Stimulated activated CD8-positive, alpha-beta memory T cell treated with anti-CD3 and anti-CD28 coated beads, Interleukin-2, amount 100 ng/mL, for 48 hours (primary cell): ENCODE measurements around the gene MTMR11.
"Not testable (repeated sequence)": the region's sequence is repeated elsewhere in the genome, so short reads cannot be mapped to it uniquely, and the experiment has no call there.

Experiments used
- DNase-seq, 2 donors: peaks; one replicate each; pipeline ENCODE4 v3.0.0-alpha.2; 2020; ENCODE audit warnings: low read depth in 2 of 2

The MTMR11 gene, protein sequence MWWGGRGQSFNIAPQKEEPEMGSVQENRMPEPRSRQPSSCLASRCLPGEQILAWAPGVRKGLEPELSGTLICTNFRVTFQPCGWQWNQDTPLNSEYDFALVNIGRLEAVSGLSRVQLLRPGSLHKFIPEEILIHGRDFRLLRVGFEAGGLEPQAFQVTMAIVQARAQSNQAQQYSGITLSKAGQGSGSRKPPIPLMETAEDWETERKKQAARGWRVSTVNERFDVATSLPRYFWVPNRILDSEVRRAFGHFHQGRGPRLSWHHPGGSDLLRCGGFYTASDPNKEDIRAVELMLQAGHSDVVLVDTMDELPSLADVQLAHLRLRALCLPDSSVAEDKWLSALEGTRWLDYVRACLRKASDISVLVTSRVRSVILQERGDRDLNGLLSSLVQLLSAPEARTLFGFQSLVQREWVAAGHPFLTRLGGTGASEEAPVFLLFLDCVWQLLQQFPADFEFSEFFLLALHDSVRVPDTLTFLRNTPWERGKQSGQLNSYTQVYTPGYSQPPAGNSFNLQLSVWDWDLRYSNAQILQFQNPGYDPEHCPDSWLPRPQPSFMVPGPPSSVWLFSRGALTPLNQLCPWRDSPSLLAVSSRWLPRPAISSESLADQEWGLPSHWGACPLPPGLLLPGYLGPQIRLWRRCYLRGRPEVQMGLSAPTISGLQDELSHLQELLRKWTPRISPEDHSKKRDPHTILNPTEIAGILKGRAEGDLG

DNA sequence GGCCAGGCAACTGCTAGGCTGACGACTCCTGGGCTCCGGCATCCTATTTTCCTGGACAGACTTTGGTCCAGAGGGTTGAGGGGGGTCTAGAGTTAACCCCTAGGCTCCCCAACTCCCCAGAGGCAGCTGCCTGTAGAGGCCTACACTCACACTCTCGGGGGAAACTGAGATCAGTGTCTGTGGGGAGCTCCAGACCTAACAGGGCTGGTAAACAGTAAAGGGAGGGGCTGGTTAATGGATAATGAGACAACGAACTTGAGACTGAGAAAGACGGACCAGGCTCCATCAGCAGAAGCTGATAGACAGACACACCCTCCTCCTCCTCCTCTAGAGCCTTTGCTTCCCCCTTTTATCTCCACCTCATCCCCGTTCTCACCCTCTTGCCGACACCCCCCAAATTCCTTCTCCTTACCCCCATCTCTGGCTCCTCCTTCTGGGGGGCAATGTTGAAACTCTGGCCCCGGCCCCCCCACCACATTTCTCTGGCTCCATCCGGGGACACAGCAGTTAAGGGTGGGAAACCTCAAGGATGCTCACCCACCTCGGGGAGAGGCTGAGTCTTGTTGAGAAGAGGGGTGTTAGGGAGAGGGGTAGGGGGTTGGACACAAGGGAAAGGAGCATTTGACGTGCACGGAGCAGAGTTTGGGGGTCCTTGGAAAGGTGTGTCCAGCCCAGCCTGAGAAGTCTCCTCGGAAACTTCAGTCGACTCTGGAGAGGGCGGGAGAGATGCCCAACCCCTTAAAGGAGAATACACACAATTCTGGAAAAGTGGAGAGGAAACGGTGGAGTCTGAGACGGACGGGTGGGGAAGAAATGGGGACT lies at the start of gene MTMR11:
MTMR11 (minus strand) TSS at position 710 of the 822 bp plus-strand sequence; CDS start at position 478, 232 bp downstream.
- no peak for DNase-seq

DNA sequence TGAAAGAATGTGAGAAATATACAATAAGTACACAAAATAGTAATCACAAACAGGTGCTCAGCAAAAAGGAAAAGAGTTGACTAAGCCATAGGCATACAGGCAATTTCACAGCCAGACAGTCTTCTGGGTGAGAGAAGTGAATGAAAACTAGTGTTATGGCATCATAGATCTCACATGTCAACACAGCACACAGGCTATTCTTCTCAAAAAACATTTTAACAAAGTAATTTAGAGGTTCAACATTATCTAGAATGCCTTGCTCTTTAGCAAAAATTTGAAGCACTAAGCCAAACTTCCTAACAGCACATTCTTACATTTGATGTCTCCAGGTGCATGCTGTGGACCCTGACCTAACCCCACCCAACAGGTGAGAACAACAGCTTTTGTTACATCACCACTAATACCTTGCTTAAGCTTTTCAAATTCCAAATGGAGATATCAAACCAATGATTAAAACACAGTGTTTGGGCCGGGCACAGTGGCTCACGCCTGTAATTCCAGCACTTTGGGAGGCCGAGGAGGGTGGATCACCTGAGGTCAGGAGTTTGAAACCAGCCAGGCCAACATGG lies 43.4 kb upstream of the MTMR11 start:
- no peak for DNase-seq

DNA sequence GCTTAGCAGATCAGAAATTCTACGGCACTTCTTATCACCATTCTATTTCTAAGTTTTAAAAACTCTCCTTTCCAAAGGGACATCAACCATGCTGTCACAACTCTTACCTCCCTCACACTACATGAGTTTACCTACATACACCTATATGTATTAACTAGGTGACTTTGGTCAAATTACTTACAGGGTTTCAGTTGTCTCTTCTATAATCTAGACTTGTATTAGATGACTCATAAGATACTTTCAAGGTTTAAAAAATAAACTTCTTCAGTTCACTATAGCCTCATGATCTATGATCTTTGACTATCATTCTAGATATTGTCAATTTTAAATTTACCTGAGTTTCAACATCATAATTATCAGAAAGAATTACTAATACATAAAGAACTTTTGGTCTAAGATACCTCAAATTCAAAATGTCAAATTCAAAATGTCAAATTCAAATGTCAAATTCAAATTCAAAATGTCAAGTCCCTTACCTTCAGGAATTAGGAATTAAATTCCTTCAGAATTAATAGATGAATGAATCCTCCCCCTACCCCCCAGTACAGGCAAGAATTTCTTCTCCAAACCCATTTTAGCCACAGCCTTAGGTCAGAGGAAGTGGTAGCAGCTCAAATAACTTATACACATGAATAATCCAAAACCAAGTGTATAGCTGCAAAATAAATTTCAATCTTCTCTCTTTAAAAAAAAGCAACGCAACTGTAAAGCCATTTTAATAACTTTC lies 42.7 kb upstream of the MTMR11 start:
- no peak for DNase-seq

DNA sequence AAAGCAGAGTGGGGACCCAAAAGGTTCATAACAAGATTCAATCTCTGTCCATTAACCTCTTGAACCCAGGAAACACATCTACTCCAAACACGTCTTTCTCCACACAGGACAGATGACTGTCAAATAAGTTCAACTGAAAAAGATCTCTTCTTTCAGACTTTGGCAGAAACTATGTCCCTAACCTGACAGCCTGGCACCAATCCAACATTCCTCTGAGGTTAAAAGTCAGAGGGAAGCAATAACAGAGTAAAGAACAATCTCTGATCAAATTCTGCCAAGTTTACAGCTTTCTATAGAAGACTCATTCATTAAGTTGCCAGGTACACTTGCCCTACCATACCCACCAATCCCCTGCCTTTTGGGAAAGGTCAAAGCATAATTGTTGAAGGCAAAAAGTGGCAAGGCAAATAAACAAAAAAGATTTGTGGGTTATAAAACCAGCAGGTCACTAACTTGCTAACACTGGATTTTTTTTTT lies 41.9 kb upstream of the MTMR11 start:
- no peak for DNase-seq

DNA sequence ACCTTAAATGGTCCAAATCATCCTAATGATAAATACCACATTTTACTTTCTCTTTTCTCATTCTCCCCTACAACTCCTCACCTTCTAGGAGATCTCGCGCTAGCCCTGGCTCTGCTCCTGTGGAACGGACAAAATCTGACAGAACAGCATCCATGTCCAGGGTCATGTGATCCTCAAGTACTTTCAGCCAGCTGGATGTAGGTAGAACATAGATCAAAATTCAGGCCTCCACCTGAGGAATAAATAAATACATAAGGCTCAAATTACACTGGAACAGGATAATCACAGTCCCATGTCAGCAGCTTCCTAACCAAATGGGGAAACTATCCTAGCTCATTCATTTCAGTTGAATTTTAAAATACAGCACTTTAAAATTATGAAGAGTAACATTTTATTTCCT lies 40.7 kb upstream of the MTMR11 start:
- no peak for DNase-seq

DNA sequence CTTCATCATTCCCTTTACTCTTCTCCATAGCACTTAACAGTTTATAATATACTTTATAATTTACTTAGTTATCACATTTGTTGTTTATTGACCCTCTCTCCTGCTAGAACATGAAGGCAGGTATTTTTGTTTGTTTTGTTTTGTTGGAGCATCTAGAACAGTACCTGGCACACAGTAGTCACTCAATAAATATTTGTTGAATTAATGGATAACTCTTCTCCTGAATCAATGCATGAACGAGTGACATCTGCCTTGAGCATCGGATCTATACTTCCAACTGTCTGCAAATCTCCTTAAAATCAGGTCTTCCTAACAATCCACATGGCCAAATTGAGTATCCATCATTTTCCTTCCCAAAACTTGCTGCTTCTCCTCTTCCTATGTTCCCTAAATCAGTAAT lies 35.9 kb upstream of the MTMR11 start:
- DNase-seq = no peak

DNA sequence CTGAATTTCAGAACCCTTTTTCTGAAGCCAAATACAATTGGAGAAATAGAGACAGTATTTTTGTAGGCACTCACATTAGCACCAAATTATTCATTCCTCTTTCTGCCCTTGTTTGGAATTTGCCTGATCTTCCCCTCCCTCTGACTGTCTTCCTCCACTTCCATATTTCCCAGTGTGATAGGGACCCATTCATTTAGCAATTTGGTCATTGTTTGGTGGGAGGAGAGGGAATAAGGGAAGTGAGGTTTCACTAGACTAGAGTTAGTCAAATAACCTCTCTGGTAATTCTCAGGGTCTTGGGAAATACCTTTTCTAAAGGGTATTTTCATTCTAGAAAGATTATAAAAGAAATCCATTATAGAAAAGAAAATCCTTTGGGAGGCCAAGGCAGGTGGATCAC lies 31.0 kb upstream of the MTMR11 start:
- no peak for DNase-seq

DNA sequence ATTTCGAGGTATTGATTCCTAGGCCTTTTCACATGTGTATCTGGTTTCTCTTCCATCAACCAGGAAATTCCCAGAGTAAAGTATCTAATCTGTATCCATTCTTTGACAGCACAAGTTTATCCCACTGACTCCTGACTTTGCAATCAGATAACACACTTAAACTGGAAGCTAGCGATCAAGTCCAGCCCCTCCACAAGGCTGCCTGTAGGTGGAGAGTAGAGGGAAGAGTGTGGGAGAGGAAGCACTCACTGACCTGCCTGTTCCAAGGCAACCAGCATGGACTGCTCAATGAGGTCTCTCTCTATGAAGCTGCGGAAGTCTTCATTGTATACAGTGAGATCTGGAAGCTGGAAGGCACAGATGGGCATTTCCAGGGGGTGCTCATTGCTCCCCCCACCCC lies 30.4 kb upstream of the MTMR11 start:
- no peak for DNase-seq

DNA sequence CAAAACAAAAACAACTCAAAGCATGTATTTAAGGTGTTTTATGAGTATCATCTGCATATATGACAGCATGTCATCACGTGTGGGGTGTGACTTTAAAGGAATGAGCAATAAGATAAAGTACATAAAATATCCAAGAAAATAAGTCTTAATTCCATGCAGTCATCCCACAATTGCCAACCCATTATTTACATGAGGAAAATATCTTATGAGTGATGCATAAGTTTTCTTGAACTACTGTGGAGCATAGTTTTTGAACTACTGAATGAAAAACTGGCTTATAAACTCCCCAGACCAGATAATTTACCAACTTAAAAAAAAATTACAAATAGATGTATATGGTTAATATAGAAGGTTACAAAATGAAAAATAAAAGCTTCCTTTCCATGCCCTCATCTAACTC lies 29.7 kb upstream of the MTMR11 start:
- no peak for DNase-seq

DNA sequence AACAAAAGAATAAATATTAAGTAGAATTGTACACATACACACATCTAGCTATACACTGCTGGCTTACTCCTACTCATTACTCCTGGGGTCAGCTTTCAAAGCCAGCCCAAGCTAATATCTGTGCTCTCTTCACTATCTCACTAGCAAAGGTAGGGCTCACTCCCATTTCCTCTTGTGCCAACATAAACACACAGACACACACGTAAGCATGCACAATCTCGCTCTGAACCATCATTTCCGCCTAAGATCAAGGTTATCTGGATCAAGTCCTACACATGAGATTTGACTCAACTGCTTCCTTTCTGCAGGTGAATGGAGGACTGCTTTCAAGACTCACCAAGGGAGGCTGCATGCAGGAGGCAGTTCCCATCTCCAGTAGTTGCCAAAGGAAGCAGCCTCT lies 28.8 kb upstream of the MTMR11 start:
- no peak for DNase-seq

DNA sequence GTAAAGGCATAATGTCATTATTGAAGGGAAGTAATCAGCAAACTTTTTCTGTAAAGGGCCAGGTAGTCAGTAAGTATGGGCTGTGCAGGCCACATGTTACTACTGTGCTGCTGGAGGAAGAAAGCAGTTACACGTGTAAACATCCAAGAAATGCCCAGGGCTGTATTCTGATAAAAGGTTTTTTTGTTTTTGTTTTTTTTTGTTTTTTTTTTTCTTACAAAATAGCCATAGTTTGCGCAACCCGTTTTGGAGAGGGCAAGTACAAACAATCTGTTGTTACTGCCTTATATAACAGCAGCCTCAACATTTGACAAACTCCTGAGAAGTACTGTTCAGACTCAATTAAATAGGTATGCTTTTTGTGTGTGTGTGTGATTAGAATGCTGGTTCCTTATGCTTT lies 26.7 kb upstream of the MTMR11 start:
- no peak for DNase-seq

DNA sequence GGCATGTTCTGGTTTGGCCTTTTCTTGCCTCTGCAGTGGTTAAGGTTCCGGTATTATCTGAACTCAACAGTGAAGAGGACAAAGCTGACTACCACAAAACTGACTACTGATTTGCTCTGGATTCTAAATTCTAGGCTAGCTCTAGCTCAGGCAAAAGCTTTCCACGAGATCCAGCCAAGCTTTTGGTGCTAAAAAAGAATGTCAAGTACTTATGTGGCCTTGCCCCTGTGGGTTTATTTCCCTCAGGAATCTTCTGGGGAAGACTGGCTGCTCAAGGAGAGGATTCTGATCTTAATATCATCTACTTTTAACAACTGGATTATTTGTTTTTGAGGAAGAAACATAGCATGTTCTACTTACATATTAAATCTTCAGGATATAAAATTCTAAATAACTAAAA lies 26.1 kb upstream of the MTMR11 start:
- no peak for DNase-seq

DNA sequence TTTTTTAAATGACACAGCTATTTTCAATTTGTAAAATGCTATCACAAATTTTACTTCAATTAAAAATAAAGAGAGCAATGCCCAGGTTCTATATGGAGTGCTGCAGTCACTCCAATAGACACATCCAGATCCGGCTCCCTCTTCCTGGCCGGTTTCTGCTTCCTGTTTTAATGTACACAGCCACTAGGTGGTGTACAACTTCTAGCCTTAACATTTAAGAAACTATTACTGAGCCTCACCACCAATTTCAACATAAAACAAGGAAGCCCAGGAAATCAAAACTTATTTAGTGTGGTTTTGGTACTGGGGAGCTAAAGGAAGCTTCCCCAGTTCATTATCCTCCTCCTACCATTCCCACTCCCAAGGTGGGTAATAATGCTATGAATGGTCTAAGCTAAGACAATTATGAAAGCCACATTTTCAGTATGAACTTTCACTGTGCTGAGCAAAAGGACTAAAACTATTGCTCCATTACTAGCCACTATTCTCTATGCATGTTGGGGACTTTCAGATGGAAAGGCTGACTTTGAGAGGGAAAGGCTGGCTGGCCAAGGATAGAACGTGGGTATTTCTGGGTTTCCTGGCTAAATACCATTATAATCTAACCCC lies 25.5 kb upstream of the MTMR11 start:
- DNase-seq = no peak

DNA sequence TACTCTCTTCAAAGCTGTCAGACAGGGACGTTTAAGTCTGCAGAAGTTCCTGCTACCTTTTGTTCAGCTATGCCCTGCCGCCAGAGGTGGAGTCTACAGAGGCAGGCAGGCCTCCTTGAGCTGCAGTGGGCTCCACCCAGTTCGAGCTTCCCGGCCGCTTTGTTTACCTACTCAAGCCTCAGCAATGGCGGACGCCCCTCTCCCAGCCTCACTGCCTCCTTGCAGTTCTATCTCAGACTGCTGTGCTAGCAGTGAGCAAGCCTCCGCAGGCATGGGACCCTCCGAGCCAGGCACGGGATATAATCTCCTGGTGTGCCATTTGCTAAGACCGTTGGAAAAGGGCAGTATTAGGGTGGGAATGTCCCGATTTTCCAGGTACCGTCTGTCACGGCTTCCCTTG lies 20.9 kb upstream of the MTMR11 start:
- DNase-seq = not testable (repeated sequence)

DNA sequence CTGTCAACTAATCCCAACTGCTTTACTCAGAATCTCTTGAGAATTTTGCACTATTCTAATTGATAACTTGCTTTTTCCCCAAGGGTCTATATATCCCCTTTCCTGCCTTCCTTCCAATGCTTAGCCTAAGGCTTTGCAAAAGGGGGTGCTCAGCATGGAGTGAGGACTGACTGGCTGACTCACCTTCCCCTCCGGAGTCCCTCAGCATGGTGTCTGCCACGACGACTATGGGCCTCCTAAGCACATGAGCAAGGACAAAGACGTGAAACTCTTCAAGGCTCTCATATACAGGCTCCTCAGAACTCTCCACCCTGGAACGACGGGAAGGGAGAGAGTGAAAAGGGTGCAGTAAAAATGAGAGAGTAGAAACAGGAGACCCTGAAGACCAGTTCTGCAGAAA lies 13.2 kb upstream of the MTMR11 start:
- DNase-seq = no peak

DNA sequence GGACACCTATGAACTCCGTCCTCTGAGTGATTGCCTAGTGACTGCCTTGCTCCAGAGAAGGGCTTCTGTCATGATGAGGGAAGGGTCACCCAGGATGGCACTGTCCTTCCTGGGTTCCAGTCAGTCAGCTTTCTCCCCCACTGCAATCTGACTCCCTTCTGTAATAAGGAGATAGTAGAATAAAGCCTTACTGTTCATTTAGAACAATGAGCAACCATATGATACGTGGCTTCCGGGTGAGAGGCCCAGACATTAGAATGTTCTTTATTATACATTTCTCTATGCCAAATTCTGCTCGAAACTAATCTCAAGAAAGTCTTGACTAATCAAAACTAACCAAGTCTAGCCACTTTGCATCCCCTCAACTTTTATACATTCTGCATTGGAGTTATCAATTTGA lies 8.5 kb upstream of the MTMR11 start:
- no peak for DNase-seq

DNA sequence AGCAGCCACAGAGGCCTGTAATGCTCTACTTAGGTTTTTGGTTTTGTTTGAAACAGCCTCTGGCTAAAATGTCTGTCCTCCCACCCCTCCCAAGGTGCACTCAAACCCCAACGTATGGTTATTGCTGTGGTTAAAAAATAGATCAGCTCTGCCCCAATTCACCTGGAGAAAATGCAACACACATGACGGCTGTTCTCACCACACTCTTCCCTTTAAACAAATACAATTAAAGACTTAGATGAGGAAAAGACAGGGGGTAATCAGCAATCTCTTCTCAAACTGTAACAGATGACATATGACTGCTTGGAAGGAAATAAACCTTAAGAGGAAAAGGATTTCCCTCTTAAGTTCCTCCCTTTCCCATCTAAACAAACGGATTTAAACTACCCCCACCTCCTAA lies 6.2 kb upstream of the MTMR11 start:
- no peak for DNase-seq

DNA sequence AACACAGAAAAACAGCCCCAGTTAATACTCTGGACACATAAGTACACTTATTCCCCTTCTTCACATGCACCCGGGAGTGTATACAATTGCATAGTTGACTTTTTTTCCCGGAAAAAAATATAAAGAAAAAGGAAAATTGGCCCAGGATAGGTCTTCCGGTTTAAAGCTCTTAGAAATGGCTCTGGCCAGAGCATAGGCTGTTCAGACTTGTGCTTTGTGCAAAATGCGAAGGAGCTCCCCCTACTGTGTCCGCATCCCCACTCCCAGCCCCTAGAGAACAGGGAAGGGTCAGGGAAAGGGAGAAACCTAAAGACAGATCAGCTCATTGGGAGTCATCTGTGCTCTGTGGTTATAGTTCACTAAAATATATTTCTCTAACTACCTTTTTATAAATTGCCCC lies 5.5 kb upstream of the MTMR11 start:
- no peak for DNase-seq

DNA sequence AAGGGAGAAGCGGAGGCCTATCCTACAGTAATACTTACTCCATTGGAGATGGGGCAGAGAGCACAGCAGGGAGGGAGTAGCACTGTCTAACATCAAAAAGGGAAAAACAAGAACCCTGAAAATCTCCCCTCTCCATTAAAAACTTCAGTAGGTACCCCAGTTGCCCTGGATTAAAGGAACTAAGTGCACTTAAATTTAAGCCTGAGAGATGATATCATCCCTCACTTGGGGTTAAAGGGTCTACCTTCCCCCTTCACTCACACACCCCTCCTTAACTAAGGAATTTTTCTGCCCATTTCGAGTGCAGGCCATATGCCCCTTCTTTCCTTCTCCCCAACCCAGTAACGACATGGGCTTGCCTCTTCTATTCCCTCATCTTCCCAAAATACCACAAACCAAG lies 3.7 kb upstream of the MTMR11 start:
- no peak for DNase-seq

DNA sequence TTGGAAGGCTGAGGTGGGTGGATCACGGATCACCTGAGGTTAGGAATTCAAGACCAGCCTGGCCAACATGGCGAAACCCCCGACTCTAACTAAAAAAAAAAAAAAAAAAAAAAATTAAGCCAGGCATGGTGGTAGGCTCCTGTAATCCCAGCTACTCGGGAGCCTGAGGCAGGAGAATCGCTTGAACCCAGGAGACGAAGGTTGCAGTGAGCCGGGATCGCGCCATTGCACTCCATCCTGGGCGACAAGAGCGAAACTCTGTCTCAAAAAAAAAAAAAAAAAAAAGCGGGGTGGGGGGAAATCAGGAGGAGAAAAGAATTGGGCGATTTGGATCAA lies 2.0 kb upstream of the MTMR11 start:
- not testable (repeated sequence) for DNase-seq

DNA sequence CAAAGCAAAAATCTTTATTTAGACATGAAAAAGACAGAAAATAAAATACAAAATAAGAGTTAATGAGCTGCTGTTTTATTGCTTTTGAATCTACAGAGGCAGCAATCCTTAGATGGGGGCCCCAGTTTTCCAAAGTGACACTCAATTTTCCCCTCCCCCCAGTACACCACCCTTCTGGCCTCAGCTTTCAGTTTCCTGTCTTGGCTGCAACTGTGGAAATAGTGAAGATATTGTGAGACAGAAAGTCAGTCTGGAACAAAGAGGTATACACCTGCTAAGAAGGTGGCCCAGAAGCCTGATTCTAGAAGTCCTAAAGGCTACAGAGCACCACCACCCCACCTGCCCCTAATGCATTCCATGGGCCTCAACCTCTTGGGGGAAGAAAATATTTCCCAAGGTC lies 1.1 kb upstream of the MTMR11 start:
- DNase-seq = no peak
